ENCODE results near the gene CD99. TPM values are rescaled to one million over a fixed set of nuclear protein-coding genes. Genes with fewer than 3 reads are reported as not detected.
"Not testable (repeated sequence)": the region's sequence is repeated elsewhere in the genome, so short reads cannot be mapped to it uniquely, and the experiment has no call there.

CD99 gene
- total RNA-seq, 1 experiment from 2014 or later: 156 TPM

- in situ Hi-C loops (cut with HindIII; ENCODE audit: low pct_unique_long_range_greater_than_20kb, low sequenced_read_pairs): no loop called here
- no peak for DNase-seq (ENCODE audit: low read depth)
Measured at GRCh38 chrX:2712428-2712827, 21.3 kb downstream of the CD99 start.

GRCh38 chrX:2712890-2713840 is 22.1 kb downstream of the CD99 start:
- in situ Hi-C loops (cut with HindIII; ENCODE audit: low pct_unique_long_range_greater_than_20kb, low sequenced_read_pairs): no loop called here
- DNase-seq (ENCODE audit: low read depth): no peak

- in situ Hi-C loops (cut with HindIII; ENCODE audit: low pct_unique_long_range_greater_than_20kb, low sequenced_read_pairs): no loop called here
- no peak for DNase-seq (ENCODE audit: low read depth)
Measured at GRCh38 chrX:2714551-2714950, 23.5 kb downstream of the CD99 start.

GRCh38 chrX:2715066-2715600 is 24.0 kb downstream of the CD99 start:
- in situ Hi-C loops (cut with HindIII; ENCODE audit: low pct_unique_long_range_greater_than_20kb, low sequenced_read_pairs): no loop called here
- DNase-seq (ENCODE audit: low read depth): no peak

- DNase-seq (ENCODE audit: low read depth): no peak
- in situ Hi-C loops (cut with HindIII; ENCODE audit: low pct_unique_long_range_greater_than_20kb, low sequenced_read_pairs): no loop called here
Measured at GRCh38 chrX:2717312-2717711, 26.2 kb downstream of the CD99 start.

DNA sequence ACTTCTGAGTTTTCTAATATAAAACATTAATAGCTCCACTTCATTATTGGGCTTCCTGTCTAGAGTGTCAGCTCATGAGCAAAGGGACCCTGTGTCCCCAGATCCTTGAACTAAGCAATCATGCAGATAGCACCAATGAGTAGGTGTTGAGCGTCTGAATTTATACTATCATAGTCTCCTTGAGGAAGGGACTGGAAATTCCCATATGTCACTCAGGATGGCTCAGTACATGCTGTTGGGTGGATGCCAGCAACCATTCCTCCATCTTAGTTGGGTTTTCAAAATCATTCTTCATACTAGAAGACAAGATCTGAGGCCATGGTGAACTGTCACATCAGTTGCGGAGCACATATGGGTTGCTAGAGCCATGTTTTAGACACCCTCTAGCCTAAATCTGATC is 27.7 kb downstream of the CD99 start:
- in situ Hi-C loops (cut with HindIII; ENCODE audit: low pct_unique_long_range_greater_than_20kb, low sequenced_read_pairs): no loop called here

GRCh38 chrX:2719774-2720447 is 28.8 kb downstream of the CD99 start:
- in situ Hi-C loops (cut with HindIII; ENCODE audit: low pct_unique_long_range_greater_than_20kb, low sequenced_read_pairs): no loop called here

More for the DNA sequence above, 27.7 kb downstream of the CD99 start:
- no peak for DNase-seq (ENCODE audit: low read depth)

DNA sequence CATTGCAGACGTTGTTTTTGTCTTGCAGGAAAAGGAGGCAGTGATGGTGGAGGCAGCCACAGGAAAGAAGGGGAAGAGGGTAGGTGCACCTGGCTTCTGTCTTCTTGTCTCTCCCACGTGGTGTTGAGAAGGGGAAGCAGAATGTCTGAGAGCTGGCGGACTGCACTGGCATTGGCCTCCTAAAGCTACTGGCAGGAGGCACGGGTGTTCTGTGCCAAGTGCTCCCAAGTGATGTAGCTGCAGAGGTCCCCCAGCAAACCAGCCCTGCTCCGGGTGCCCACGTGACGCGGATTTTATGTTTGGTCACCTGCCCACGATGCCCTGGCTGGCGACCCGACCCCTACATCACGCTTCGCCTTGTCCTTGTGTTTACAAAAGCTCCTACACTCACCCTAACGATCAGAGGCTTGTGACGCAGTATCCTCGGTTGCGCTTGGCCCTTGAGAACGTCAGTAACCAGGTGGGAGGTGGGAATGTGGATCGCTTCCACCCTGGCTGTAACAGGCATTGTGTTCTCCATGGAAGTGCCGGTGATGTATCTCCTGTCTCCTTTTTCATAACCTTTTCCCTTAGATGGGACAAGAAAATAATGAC is 32.3 kb downstream of the CD99 start:
- in situ Hi-C loops (cut with HindIII; ENCODE audit: low pct_unique_long_range_greater_than_20kb, low sequenced_read_pairs): no loop called here
- DNase-seq (ENCODE audit: low read depth): no peak

More at GRCh38 chrX:2719774-2720447, 28.8 kb downstream of the CD99 start:
- DNase-seq (ENCODE audit: low read depth): no peak

DNA sequence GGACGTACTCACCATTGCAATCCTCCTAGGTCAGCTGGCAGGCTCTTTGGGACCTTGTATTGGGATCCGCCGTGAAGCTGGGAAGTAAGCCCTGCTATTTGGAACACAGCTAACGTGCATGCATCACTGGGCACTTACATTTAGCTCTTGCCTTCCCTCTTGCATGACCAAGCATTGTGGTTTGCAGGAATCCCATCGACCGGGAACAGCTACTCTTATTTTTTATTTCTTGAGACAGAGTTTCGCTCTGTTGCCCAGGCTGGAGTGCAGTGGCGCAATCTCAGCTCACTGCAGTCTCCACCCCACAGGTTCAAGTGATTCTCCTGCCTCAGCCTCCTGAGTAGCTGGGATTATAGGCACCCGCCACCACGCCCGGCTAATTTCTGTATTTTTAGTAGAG is 36.2 kb downstream of the CD99 start:
- in situ Hi-C loops (cut with HindIII; ENCODE audit: low pct_unique_long_range_greater_than_20kb, low sequenced_read_pairs): not testable (repeated sequence)
- peak; percentile 89 for DNase-seq (ENCODE audit: low read depth)

- in situ Hi-C loops (cut with HindIII; ENCODE audit: low pct_unique_long_range_greater_than_20kb, low sequenced_read_pairs): no loop called here
- DNase-seq (ENCODE audit: low read depth): no peak
Measured at GRCh38 chrX:2732076-2732475, 41.0 kb downstream of the CD99 start.

- no peak for DNase-seq (ENCODE audit: low read depth)
- in situ Hi-C loops (cut with HindIII; ENCODE audit: low pct_unique_long_range_greater_than_20kb, low sequenced_read_pairs): no loop called here
Measured at GRCh38 chrX:2732649-2733048, 41.6 kb downstream of the CD99 start.

DNA sequence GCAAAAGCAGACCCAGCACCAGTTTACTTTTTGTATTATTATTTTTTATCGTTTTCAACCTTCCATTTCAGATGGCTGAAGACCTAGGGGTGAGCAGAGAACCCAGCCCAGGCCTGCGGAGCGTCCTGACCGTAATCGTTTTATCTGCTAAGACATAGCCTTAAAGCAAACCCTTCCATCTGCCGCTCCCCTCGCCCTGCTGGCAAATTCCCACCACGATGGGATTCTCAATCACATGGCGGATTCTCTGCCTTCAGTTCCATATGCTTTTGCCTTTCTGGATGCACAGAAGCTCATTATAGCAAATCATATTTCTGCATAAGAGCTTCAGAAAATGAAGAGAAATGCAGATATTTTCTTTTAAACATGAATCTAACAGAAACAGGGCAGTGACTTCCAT is 42.2 kb downstream of the CD99 start:
- in situ Hi-C loops (cut with HindIII; ENCODE audit: low pct_unique_long_range_greater_than_20kb, low sequenced_read_pairs): no loop called here
- no peak for DNase-seq (ENCODE audit: low read depth)

DNA sequence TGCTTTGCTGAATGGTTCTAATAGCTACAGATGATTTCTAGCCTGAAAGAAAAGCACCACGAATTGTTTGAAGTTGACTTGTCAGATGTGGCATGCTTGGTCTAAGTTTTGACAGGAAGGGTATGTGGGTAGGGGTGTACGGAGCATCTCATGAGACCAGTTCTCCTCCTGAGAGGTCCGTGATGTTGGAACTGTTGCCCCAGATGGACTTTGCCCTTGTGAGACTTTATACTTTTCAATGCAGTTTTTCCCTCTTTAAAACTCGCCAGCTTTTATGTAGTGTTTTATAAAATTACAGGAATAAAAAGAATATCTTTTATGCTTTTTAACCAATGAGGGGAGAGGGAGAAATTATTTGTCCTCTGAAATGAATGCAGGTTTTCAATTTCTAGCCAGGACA is 44.2 kb downstream of the CD99 start:
- no peak for DNase-seq (ENCODE audit: low read depth)
- in situ Hi-C loops (cut with HindIII; ENCODE audit: low pct_unique_long_range_greater_than_20kb, low sequenced_read_pairs): no loop called here

- in situ Hi-C loops (cut with HindIII; ENCODE audit: low pct_unique_long_range_greater_than_20kb, low sequenced_read_pairs): no loop called here
- no peak for DNase-seq (ENCODE audit: low read depth)
Measured at GRCh38 chrX:2740672-2741071, 49.6 kb downstream of the CD99 start.

DNA sequence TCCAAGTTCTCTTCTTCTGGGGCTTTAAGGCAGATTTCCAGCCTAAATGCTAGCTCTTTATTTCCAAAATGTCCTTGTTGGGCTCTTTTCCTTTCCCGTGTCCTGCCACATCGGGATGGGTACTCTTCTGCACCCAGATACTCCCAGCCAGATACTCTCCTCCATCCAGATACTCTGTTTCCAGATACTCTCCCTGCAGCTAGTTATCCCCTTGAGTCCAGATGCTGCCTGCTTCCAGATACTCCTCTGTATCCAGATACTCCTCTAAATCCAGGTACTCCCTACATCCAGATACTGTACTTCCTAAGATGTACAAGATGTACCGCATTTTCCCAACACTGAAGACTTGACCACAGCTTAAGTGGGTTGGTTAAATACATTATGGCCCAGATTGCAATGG is 50.3 kb downstream of the CD99 start:
- DNase-seq (ENCODE audit: low read depth): no peak
- in situ Hi-C loops (cut with HindIII; ENCODE audit: low pct_unique_long_range_greater_than_20kb, low sequenced_read_pairs): no loop called here

DNA sequence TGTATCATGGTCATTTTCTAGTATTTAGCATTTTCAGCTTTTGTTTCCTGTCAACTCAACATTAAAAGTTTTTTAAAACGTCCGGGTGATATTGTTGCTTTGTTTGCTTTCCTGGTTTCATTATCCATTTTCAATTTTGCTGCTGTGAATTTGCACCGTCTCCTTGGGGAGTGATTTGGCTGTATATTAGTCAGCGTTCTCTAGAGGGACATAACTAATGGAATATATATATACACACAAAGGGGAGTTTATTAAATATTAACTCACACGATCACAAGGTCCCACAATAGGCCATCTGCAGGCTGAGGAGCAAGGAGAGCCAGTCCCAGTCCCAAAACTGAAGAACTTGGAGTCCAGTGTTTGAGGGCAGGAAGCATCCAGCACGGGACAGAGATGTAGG is 55.2 kb downstream of the CD99 start:
- DNase-seq (ENCODE audit: low read depth); in situ Hi-C loops (cut with HindIII; ENCODE audit: low pct_unique_long_range_greater_than_20kb, low sequenced_read_pairs): not testable (repeated sequence)

GRCh38 chrX:2748171-2748814 is 57.2 kb downstream of the CD99 start:
- no peak for DNase-seq (ENCODE audit: low read depth)
- in situ Hi-C loops (cut with HindIII; ENCODE audit: low pct_unique_long_range_greater_than_20kb, low sequenced_read_pairs): no loop called here

- in situ Hi-C loops (cut with HindIII; ENCODE audit: low pct_unique_long_range_greater_than_20kb, low sequenced_read_pairs): no loop called here
- DNase-seq (ENCODE audit: low read depth): no peak
Measured at GRCh38 chrX:2748815-2749188, 57.7 kb downstream of the CD99 start.
